ENCODE measurements around the gene STK39.

The STK39 gene

GRCh38 chr2:168147830-168148794 is 99.3 kb downstream of the STK39 start:
- Histone ChIP-seq H3K36me3 (no peaks in the 10 kb centered on the region), H3K27me3 (no peaks in the 10 kb centered on the region), H3K4me1 (ENCODE audit: control insufficient read depth in 1 of 2, insufficient read depth in 1 of 2, low read depth in 1 of 2, low read length in 1 of 2) (peaks cover 21 to 36% of the 10 kb centered on the region in 2 experiments), H3K4me3 (ENCODE audit: low read depth in 1 of 2, low read length in 1 of 2) (no peak overlapping the region), H3K27ac (no peak overlapping the region), H3K9me3 (no peaks in the 10 kb centered on the region)
- no peak for TF ChIP-seq CTCF (IDR thresholded peaks at IDR 0.05)

DNA sequence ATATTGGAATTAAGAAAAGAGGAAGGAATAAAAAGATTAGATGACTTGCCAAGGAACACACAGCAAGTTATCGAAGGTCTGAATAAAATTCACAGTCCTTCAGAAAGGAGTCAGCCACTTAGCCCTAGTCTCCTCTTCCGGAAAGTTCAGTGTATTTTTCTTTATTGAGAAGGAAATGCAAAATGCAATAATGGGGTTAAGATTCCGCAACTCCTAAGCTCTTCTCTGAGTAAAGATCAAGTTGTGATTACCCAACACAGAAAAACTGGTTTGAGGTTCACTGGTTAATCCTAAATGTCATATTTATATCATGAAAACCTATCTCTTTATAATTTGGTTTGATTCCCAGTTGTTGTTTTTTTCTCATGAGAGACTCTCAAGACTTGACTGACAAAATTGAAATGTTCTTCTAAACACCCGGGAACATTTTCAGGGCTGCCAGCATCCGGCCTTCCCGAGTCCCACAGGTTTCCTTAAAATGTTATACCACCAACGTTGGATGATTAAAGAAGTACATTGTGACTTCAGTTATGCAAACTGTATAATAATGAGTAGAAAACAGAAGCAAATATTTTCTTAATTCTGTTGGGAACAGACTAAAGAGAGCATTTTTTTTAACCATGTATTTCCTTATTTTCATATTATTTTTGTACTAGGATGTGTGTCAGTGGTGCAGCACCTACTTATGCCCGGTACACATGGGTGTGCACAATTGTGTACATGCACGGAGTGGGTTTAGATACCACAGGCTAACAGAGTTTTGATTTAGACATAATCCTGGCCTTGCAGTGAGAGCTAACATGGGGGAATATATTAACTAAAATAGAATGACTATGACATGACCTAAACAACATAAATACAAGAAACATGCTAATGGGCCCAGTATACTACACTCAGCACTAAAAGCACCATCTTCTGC is 100.2 kb downstream of the STK39 start:
- Histone ChIP-seq H3K27me3 (no peaks in the 10 kb centered on the region), H3K27ac (peak overlapping the region; percentile 29), H3K4me3 (ENCODE audit: low read depth in 1 of 2, low read length in 1 of 2) (no peak overlapping the region), H3K36me3 (no peaks in the 10 kb centered on the region), H3K4me1 (ENCODE audit: control insufficient read depth in 1 of 2, insufficient read depth in 1 of 2, low read depth in 1 of 2, low read length in 1 of 2) (peaks cover 21 to 36% of the 10 kb centered on the region in 2 experiments), H3K9me3 (no peaks in the 10 kb centered on the region)
- TF ChIP-seq CTCF (IDR thresholded peaks at IDR 0.05): no peak

GRCh38 chr2:168145426-168146310 is 101.7 kb downstream of the STK39 start:
- no peak for TF ChIP-seq CTCF (IDR thresholded peaks at IDR 0.05)
- Histone ChIP-seq H3K27ac (no peak overlapping the region), H3K27me3 (no peaks in the 10 kb centered on the region), H3K9me3 (no peaks in the 10 kb centered on the region), H3K4me3 (ENCODE audit: low read depth in 1 of 2, low read length in 1 of 2) (no peak overlapping the region), H3K36me3 (no peaks in the 10 kb centered on the region), H3K4me1 (ENCODE audit: control insufficient read depth in 1 of 2, insufficient read depth in 1 of 2, low read depth in 1 of 2, low read length in 1 of 2) (peaks cover 21 to 36% of the 10 kb centered on the region in 2 experiments)

DNA sequence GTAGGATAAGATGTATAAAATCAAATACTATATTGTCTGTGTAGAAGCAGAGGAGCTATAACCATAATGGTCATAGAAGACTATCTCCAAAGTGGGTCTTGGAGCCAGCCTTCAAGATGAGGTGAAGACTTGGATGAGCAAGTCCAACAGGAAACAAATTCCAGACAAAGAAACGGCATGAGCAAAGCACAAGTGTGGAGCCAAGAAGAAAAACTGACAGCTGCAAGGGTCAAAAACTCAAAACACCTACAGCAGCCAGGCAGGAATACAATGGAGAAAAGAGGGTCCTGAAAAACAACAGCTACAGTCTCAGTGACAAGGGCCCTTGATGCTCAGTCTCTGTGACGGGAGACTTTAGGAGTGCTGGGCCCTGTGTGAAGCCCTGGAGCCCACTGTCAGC is 102.4 kb downstream of the STK39 start:
- Histone ChIP-seq H3K36me3 (no peaks in the 10 kb centered on the region), H3K4me1 (ENCODE audit: control insufficient read depth in 1 of 2, insufficient read depth in 1 of 2, low read depth in 1 of 2, low read length in 1 of 2) (peaks cover 21 to 32% of the 10 kb centered on the region in 2 experiments), H3K4me3 (ENCODE audit: low read depth in 1 of 2, low read length in 1 of 2) (no peak overlapping the region), H3K27me3 (no peaks in the 10 kb centered on the region), H3K9me3 (no peaks in the 10 kb centered on the region), H3K27ac (no peak overlapping the region)
- TF ChIP-seq CTCF (IDR thresholded peaks at IDR 0.05): no peak

DNA sequence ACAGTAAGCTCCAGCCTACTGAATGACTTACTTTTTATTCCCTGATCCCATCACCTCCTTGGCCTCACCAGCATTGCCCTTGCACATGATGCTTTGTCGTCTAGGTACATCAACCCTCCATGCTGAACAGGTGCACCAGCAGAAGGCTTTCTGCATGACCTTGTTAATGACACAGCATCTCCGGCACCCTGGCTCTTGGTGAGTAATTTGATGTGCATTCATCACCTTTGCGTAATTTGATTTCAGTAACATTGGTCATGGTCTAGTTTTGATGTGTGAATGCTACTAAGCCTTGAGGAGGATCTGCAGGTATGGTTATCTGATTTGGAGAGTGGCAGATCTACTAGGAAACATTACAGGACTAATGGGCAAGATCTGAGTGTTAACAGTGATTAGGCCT is 103.6 kb downstream of the STK39 start:
- Histone ChIP-seq H3K4me1 (ENCODE audit: control insufficient read depth in 1 of 2, insufficient read depth in 1 of 2, low read depth in 1 of 2, low read length in 1 of 2) (peaks cover 14 to 22% of the 10 kb centered on the region in 2 experiments), H3K27me3 (no peaks in the 10 kb centered on the region), H3K36me3 (no peaks in the 10 kb centered on the region), H3K4me3 (ENCODE audit: low read depth in 1 of 2, low read length in 1 of 2) (no peak overlapping the region), H3K9me3 (no peaks in the 10 kb centered on the region), H3K27ac (no peak overlapping the region)
- no peak for TF ChIP-seq CTCF (IDR thresholded peaks at IDR 0.05)

All from neutrophil (primary cell).